NCI-H526 treated with DMSO at 0.1 percent for 48 hours (cell line): Measurements from ENCODE around the gene PDZRN3.

Experiments used
- DNase-seq: peaks from one replicate; lab custom pipeline; 2025; lab: John Stamatoyannopoulos, UW

PDZRN3 gene

GRCh38 chr3:73622091-73622805, 2.5 kb downstream of the PDZRN3 start:
- peak; percentile 30 for DNase-seq

DNA sequence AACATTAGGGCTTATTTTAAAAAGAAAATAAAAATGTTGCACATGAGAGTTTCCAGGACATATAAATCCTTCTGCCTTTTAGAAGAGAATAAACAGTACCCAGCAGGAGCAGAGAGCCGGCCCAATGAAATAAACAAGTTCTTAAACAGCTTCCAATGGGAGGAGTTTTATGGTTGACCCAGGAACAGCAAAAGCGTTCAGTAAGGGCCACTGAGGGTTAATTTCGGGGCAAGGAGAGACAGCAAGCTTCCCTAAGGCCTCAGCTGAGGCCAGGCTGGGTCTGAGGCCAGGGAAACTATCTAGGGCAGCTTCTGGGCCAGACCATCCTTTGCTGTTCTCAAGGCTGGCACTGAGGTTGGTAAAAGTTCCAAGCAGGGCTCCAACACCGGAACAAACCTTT, 3.4 kb downstream of the PDZRN3 start:
- DNase-seq = no peak

GRCh38 chr3:73618461-73618860, 6.3 kb downstream of the PDZRN3 start:
- no peak for DNase-seq

- no peak for DNase-seq
Observed at GRCh38 chr3:73616056-73616455, 8.7 kb downstream of the PDZRN3 start.

DNA sequence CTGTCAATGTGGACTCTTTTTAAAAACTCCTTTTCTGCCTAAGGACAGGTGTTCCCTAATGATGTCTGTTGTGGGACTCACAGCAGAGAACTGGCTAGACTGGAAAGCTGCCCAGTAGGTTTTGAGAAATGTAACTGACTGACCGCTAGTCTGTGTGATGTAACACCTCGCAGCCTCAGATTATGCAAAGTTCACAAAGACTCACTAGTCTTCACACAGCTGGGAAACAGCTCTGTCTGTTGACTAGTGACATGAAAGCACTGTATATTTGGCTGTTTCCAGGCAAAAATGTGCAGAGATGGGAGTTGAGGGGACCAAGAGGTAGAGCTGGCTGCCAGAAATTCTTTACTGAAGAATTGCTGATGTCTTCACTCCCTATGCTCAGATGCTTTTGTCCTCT, 10.3 kb downstream of the PDZRN3 start:
- DNase-seq = peak; percentile 15

- DNase-seq = no peak
Observed at GRCh38 chr3:73611176-73611575, 13.6 kb downstream of the PDZRN3 start.

DNA sequence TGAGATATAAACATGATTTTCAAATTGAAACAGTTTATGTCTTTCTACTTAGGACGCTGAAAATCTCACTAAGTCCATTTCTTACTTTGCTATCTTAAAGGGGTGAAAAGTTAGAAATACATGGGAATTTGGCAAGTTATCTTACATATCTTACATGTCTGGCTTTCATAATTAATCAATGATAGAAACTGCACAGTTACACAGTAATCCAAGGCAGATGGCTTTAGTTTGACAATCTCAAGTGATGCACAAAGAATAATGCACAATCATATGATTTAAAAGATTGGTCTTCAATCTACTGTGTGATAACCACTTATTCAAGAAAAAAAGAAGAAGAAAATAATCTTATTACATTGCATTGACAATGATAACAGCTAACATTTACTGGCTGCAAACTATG, 14.2 kb downstream of the PDZRN3 start:
- DNase-seq = no peak

DNA sequence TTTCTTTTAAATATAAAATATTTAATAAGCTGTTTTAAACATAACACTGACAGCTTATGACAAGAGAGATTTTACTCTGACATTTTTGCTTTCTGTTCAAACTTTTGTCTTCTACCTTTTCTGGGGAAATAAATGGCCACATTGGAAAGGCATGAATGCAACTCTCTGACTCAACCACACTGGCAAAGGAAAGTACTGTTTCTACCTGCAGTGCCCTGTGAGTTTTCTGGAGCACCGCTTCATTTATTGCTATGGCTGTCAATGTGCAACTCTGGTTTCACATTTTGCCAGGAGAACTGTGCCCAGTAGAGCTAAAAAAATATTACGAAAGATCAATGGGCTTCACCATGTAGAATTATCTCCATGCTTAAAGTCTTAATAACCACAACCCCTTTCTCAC, 15.1 kb downstream of the PDZRN3 start:
- peak; percentile 39 for DNase-seq

DNA sequence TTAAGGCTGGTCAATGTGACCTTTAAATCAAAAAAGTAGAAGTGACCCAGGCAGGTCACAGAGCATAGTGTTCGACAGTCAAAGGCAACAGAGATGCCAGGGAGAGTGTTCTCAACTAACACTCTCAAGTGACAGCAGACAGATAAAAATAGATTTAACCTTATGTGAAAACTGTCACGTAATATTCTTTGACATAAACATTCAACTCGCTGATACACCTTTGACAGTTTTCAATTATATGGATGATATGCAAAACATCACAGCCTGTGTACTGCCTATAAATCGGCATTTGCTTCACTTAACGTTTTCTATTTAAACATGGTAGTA, 15.5 kb downstream of the PDZRN3 start:
- peak; percentile 39 for DNase-seq

GRCh38 chr3:73608456-73609314, 16.1 kb downstream of the PDZRN3 start:
- no peak for DNase-seq

- DNase-seq = no peak
Observed at GRCh38 chr3:73605861-73606260, 18.9 kb downstream of the PDZRN3 start.

- no peak for DNase-seq
Observed at GRCh38 chr3:73605412-73605811, 19.3 kb downstream of the PDZRN3 start.

DNA sequence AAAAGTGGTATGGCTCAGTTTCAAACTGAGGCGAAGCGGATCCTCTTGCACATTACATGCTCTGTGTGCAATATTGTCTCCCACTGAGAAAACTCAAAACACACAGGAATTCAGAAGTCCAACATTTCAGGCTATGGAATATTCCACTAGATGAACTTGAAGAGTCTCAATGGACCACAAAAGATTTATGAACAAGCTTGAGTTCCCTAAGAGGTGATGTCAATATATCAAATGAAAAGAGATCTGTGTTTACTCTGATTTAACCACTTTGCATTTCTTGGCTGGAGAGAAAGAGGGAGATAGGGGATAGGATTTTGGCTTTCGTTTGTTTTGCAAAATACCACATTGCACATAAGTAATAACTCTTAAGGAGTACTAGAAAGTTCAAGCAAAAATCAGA, 20.3 kb downstream of the PDZRN3 start:
- no peak for DNase-seq

DNA sequence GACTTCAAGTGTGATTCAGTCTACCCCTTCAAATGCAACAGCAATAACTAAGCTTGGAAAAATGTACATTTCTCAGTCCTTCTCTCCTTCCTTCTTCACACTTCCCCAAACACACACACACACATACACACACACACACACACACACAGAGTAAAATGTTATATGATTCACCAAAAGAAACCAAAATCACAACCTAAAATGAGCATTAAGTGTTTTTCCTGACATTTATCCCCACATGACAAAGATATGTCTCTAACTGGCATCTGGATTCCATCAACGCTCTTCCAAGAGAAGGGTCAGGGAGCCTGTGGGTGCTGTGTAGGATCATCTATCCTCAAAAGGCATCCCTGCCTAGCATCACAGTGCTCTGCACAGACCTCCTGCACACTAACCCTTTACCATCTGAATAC, 21.0 kb downstream of the PDZRN3 start:
- DNase-seq = no peak

GRCh38 chr3:73602170-73602569, 22.6 kb downstream of the PDZRN3 start:
- DNase-seq = no peak

DNA sequence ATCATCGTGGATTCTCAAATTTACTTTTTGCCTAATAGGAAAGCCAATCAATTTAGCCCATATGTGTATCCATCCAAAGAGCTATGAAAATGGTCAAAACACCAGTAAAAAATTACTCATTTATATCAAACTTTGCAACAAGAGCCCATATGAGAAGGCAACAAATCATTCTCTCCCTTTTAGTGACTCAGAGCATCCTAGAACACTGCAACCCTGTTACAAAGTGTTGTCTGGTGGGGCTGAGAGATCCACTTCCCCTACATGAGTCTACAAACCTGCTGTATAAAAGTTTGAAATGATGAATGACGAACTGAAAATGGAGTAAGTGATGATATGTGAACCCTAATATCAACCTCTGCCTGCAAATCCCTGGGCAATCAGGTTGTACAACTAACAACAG, 23.3 kb downstream of the PDZRN3 start:
- no peak for DNase-seq

- DNase-seq = no peak
Observed at GRCh38 chr3:73601011-73601410, 23.7 kb downstream of the PDZRN3 start.

DNA sequence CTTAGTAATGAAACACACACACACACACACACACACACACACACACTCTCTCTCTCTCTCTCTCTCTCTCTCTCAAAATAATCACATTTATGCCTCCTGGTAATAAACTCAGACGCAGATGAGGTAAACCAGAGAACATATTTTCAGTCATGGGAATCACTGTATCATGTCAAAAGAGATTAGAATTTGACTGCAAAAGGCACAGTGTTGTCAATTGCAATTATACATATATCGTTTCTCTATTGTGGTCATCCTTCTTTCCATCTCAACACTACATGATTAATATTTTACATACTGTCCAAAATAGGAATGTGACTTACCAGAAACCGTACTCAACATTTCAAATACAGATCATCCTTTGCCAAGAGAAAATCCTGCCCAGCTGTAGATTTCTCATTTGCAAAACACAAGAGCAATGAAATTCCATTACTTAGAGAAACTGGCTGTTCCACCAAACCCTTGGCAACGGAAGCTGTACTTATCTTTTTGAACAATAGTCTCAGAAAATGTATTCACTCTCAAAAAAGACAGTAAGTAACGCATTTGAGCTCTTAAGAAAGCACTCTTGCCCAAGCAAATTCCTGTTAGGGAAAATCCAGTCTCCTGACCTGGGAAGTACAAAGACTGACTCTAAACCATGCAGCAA, 24.3 kb downstream of the PDZRN3 start:
- DNase-seq = no peak

- DNase-seq = no peak
Observed at GRCh38 chr3:73599605-73600004, 25.1 kb downstream of the PDZRN3 start.

DNA sequence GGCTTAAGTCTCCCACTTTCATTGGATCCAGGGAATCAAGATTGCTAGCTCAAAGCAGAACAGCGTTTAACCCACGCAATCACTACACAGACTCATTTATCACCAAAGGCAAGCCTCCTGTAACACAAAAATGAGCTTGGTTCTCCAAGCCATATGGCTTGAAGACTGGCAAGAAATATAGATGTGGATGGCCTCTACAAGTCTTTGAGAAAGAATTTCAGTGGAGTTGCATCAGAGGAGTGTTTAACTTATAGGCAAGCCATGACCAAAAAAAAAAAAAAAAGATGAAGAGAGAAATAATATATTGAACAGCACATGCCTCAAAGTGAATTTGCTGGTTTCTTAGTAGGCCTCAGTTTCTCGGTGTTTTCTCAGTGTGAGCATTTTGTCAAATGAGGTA, 27.3 kb downstream of the PDZRN3 start:
- no peak for DNase-seq

DNA sequence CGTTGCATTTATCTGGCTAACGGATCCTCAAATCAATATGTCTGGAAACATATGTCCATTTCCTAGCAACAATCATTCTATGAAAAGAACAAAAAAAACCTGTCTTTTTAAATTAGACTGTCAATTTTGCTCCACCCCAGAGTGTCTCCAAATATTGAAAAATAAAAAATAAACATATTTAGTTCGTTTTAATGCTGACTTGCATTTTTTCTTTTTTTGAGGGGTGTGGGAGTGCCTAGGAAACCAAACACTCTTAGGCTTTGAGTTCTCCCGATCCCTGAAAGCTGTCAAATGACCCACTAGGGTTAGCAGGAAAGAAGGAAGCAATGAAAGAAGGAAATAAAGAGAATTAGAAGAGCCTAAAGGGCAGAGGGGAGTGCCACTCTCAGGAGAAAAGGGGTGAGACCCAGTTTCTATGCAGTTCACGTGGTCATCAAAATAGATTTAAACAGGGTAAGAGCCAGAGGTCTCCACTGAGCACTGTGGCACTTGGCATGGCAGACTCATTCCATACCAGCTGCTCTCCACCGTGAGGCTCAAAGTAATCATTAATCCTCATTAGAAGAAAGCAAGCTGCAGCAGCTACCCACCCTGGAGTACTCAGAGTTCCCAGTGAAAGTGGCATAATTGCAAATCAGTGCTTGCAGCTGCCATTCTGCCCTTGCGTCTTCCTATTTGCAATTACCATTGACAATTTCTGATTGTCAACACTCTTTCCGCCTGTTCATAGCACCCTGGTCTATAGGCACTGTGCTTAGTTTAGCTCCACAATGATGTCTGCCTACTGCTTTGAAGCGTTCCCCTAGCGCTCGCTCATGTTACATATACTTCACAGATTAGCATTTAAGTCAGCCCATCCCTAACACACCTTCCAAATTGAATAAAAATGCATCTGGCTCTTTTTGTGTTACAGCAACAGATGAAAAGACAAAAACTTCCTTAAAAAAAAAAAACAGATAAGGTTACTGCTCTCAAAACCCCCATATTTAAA, 32.3 kb downstream of the PDZRN3 start:
- DNase-seq = no peak

DNA sequence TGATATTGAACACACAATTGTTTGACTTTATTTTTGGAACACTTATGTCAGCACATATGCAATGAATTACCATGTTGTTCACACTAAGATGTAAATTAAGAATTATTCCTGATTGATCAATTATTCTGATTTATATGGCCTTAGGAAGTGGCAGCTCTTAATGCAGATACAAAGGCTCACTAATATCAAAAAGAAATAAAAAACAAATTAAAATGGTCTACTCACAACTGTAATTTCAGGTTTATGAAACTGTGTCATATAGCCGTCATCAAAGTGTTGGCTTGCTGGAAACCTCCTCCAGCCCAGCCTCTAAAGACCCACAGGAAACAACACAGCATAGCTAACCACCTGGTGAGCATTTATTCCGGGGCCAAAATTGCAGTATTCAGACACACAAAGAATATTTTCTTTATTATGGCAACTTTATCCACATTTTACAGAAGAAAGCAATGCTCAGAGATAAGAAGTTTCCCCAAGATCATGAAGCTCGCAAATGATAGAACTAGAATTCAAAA, 33.4 kb downstream of the PDZRN3 start:
- DNase-seq = no peak
